Small intestine (tissue), 16 donors: ENCODE measurements around the gene TSR1. TPM values are rescaled to one million over a fixed set of nuclear protein-coding genes. Genes with fewer than 3 reads are reported as not detected.

Source experiments
- DNase-seq, 2 donors: peaks; one replicate each; pipeline versions ENCODE4 v3.0.0 to v3.0.0-alpha.2; 2013
- FAIRE-seq: peaks from 2 replicates; lab custom pipeline; 2012; peaks lifted over from hg19 to GRCh38; lab: Jason Lieb, UNC
- H3K27ac ChIP-seq, 3 donors: one replicate each; pipeline ENCODE4 v1.5.1; 2013; ENCODE audit warnings: low read length in 2 of 3, mild to moderate bottlenecking in 2 of 3, control low read depth in 1 of 3, inconsistent platforms in 1 of 3, low read depth in 1 of 3, moderate library complexity in 1 of 3
- H3K27me3 ChIP-seq, 3 donors: one replicate each; pipeline ENCODE4 v1.6.1; 2013; ENCODE audit warnings: low read length in 3 of 3, inconsistent platforms in 1 of 3; ENCODE audit not compliant: control insufficient read depth in 3 of 3, insufficient read depth in 3 of 3
- H3K36me3 ChIP-seq, 3 donors: one replicate each; pipeline ENCODE4 v1.6.1; 2013; ENCODE audit warnings: low read length in 3 of 3, inconsistent platforms in 1 of 3, low read depth in 1 of 3, mild to moderate bottlenecking in 1 of 3, moderate library complexity in 1 of 3; ENCODE audit not compliant: control insufficient read depth in 3 of 3, insufficient read depth in 2 of 3
- H3K4me1 ChIP-seq, 3 donors: one replicate each; pipeline ENCODE4 v1.6.1; 2013; ENCODE audit warnings: low read length in 2 of 3, inconsistent platforms in 1 of 3, low read depth in 1 of 3, mild to moderate bottlenecking in 1 of 3, moderate library complexity in 1 of 3; ENCODE audit not compliant: control insufficient read depth in 3 of 3, insufficient read depth in 2 of 3
- H3K4me3 ChIP-seq, 3 donors: one replicate each; pipeline ENCODE4 v1.5.1; 2013; ENCODE audit warnings: low read length in 3 of 3, control low read depth in 1 of 3, inconsistent platforms in 1 of 3, low read depth in 1 of 3, mild to moderate bottlenecking in 1 of 3, moderate library complexity in 1 of 3
- H3K9me3 ChIP-seq, 2 donors: one replicate each; pipeline ENCODE4 v1.6.1; 2013; ENCODE audit warnings: low read depth in 1 of 2, low read length in 1 of 2; ENCODE audit not compliant: control insufficient read depth in 2 of 2, insufficient read depth in 1 of 2
- WGBS, 3 donors: extraction: QIAGEN DNeasy Blood & Tissue Kit; methylation state at CpG; one replicate each; pipeline ENCODE4 v1.1.7; 2013; 5-methylcytosine and 5-hydroxymethylcytosine counted together
- long read RNA-seq, 10 donors: transcript quantifications; one replicate each; lab custom pipeline, GENCODE V29; 2026
- polyA plus RNA-seq, 4 donors: library from polyadenylated mRNA; stranded (reverse) in 3 of 4; unstranded in 1 of 4; fragments of 200-250 nt in 3 of 4; fragments of 120-200 nt in 1 of 4; gene quantifications; one replicate each; pipeline versions ENCODE4 v1.2.1 to v1.2.3, GENCODE V29; 2013
- donor health status: healthy with polysubstance abuse.
- donor health status: control.
- donor health status: control.
- donor health status: Bipolar disorder and iron deficiency.
- donor health status: healthy.

Gene TSR1
- 10 to 100 TPM in 2 of 4 donors, 1 to 10 TPM in 2; 4.5 to 20.8 (median 11.7) TPM for polyA plus RNA-seq
- long read RNA-seq, donor 1: 0 reads
- long read RNA-seq, donor 2, full-length matches to known transcripts: 4 of 4 reads
- long read RNA-seq, donor 2, partial matches to known transcripts: 0 of 4 reads
- long read RNA-seq, donor 2, other reads (novel, unspliced or antisense): 0 of 4 reads
- long read RNA-seq, donor 3: 0 reads
- long read RNA-seq, donor 4: 0 reads
- long read RNA-seq, donor 5: 0 reads
- long read RNA-seq, donor 6, full-length matches to known transcripts: 1 of 1 reads
- long read RNA-seq, donor 6, partial matches to known transcripts: 0 of 1 reads
- long read RNA-seq, donor 6, other reads (novel, unspliced or antisense): 0 of 1 reads
- long read RNA-seq, donor 7, full-length matches to known transcripts: 2 of 7 reads
- long read RNA-seq, donor 7, partial matches to known transcripts: 5 of 7 reads
- long read RNA-seq, donor 7, other reads (novel, unspliced or antisense): 0 of 7 reads
- long read RNA-seq, donor 8, full-length matches to known transcripts: 1 of 1 reads
- long read RNA-seq, donor 8, partial matches to known transcripts: 0 of 1 reads
- long read RNA-seq, donor 8, other reads (novel, unspliced or antisense): 0 of 1 reads
- long read RNA-seq, donor 9: 0 reads
- long read RNA-seq, donor 10, full-length matches to known transcripts: 7 of 16 reads
- long read RNA-seq, donor 10, partial matches to known transcripts: 0 of 16 reads
- long read RNA-seq, donor 10, other reads (novel, unspliced or antisense): 9 of 16 reads

DNA sequence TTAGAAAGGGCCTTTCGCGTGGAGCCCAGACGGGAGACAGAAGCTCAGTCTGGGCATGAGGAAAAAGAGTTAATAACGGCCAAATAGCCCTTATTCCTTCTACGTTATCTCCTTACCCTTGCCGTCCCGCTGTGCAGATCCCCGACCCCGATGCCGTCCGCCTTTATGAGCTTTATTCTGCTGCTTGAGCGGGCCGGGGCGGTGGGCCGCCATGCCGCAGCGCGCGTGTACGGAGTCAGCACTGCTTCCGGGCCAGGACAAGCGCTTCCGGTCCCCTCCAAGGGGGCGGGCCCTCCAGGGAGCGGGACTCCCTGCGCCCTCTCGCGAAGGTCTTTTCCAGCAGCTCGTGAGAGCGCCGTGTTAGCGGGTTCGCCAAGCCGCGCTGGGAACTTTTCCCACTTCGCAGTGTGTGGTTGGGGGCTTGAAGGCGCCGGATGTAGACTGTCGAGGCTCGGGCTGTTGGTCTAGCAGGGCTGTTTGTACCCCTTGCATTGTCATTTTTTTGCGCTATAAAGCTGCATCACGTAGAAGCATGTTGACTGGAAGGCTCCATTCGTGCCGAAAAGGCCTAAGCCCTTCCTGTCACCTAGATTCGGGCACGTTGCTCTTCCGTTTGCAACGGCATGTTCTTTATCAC, at the start of gene TSR1:
Gene TSR1, minus strand, starts transcription at position 243 of the 637 bp plus-strand sequence. Its CDS starts 30 bp downstream, at position 213.
- Histone ChIP-seq H3K27ac (peak within 1 kb of the TSS; percentile 82 to 91 (median 89)), H3K27me3 (no peaks in the 10 kb centered on the region), H3K9me3 (no peaks in the 10 kb centered on the region), H3K4me3 (peak within 1 kb of the TSS; percentile 80 to 91 (median 86)), H3K36me3 (peaks cover 2 to 22% (median 9%) of the 10 kb centered on the region in 3 donors), H3K4me1 (peaks cover 0 to 12% (median 5%) of the 10 kb centered on the region in 3 donors)
- WGBS, 3 donors: 0 to 1% (median 0%) methylated on average over 41 to 48 of the region's 48 CpGs
- FAIRE-seq (no peak), DNase-seq (peak; percentile 91 to 96)

DNA sequence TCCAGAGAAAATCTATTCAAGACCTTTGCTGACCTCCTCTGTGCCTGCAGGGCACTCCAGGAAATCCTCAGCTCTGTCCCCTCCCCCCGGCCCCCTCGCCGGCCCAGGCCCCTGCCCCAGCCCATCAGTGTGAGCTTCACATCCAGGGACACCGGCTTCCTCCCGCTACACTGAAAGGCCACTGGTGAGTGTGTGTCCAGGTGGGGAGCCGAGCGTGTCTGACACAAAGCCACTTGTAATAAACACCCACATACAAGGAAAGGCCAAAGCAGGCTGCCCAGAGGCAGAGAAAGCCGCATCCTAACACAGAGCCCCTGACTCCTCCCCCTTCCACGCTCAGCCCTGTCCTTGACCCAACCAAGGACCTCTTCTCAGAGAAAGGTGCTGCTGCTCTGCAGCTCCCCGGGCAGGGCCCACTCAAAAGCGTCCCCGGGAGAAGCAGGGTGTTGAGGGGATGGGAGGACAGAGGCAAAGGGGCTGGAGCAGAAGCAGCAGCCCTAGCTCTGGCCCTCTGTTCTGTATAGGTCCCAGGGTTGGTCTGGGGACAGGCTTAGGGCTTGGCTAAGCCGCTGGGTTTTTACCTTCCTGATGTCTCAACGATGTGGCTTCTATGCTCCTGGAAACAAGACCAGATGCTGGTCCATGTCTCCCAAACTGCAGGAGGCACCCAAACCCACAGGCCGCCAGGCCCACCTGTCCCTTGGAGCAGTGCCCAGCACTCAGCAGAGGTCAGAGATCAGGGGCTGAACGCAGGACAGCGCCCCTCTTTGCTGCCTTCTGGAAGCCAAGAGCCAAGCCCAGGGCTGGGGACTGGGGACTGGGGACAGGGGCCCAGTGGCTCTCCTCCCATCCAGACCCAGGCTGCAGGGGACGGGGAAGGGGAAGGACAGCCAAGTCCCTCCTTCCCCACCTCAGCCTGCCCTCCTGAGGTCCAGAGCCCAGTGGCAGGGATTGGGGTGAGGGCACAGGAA, 49.3 kb upstream of the TSR1 start:
- WGBS, 3 donors: 68 to 70% (median 68%) methylated on average over 18 of the region's 18 CpGs
- H3K4me1 ChIP-seq: peaks cover 2 to 18% (median 4%) of the 10 kb centered on the region in 3 donors
- H3K27me3 ChIP-seq: no peaks in the 10 kb centered on the region
- DNase-seq (no peak), FAIRE-seq (no peak)
- no peaks in the 10 kb centered on the region for H3K9me3 ChIP-seq
- H3K4me3 ChIP-seq: no peak overlapping the region
- peak overlapping the region in 2 of 3 donors; percentile 18 to 38 for H3K27ac ChIP-seq
- H3K36me3 ChIP-seq: peaks cover 0 to 86% (median 7%) of the 10 kb centered on the region in 3 donors

DNA sequence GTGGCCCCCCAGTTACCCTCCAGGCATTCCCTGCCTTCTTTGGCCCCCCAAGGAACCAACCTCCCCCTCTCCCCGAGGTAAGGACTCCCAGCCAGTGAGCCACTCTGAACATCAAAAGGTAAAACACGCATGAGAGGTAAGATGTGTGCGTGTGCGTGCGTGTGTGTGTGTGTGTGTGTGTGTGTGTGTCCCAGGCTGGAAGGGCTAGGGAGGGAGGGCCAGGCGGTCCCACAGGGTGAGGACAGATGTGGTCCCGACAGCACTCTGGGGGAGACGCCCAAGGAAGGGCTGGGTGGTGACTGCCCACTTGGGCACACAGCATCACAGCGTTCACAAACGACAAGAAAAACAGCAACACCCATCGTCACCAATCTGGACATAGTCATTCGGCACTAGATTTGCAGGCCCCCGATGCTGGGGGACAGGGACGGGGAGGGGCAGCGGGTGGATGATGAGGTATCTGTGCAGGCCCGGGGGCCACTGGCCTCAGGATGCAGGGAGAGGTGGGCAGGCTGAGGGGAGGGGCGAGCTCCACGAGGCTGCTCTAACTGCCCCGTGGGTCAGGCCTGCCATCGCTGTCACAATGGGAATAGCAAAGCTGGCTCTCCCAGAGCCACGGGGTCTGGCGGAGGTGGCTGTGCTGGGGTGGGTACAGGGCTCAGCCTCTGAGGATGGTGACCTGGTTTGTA, 48.3 kb upstream of the TSR1 start:
- no peak overlapping the region for H3K4me3 ChIP-seq
- H3K27me3 ChIP-seq: no peaks in the 10 kb centered on the region
- DNase-seq (no peak), FAIRE-seq (no peak)
- 81 to 87% (median 84%) methylated on average over 22 of the region's 22 CpGs for WGBS, 3 donors
- H3K9me3 ChIP-seq: no peaks in the 10 kb centered on the region
- no peak overlapping the region for H3K27ac ChIP-seq
- H3K36me3 ChIP-seq: peaks cover 0 to 86% (median 7%) of the 10 kb centered on the region in 3 donors
- H3K4me1 ChIP-seq: peaks cover 2 to 13% (median 4%) of the 10 kb centered on the region in 3 donors

DNA sequence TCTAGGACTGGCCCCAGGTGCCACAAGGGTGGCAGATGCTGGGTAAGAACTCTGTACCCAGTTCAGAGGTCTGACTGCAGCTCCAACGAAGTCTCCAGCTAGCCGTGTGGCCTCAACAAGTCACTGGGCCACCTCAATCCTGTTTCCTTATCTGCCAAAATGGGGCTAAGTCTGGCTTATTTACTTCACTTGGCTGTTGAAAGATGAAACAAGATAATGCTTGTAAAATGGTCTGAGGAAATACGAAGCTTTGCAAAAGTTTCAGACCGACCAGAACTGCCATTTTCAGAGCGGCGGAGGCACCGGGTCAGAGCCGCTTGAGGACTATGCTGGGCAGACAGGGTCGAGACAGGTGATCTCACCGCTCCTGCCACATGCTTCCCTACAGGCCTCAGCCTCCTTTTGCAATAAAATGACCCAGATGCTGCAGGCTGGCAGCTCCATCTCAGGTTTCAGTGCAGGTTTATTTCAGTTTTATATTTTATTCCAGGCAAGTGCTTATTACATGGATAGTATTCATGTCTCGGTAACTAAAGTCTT, 47.4 kb upstream of the TSR1 start:
- 25 to 76% (median 51%) methylated on average over 11 of the region's 11 CpGs for WGBS, 3 donors
- no peak overlapping the region for H3K4me3 ChIP-seq
- peak; percentile 41 to 90 for DNase-seq
- peaks cover 0 to 86% (median 7%) of the 10 kb centered on the region in 3 donors for H3K36me3 ChIP-seq
- FAIRE-seq: no peak
- no peaks in the 10 kb centered on the region for H3K27me3 ChIP-seq
- no peaks in the 10 kb centered on the region for H3K9me3 ChIP-seq
- peaks cover 2 to 13% (median 4%) of the 10 kb centered on the region in 3 donors for H3K4me1 ChIP-seq
- peak overlapping the region; percentile 25 to 84 (median 28) for H3K27ac ChIP-seq

- Histone ChIP-seq H3K4me1 (peaks cover 0 to 13% (median 2%) of the 10 kb centered on the region in 3 donors), H3K9me3 (no peaks in the 10 kb centered on the region), H3K27me3 (no peaks in the 10 kb centered on the region), H3K4me3 (no peak overlapping the region), H3K36me3 (peaks cover 2 to 84% (median 2%) of the 10 kb centered on the region in 3 donors), H3K27ac (no peak overlapping the region)
- FAIRE-seq (no peak), DNase-seq (no peak)
- WGBS, 3 donors: 75 to 83% (median 83%) methylated on average over 15 of the region's 15 CpGs
Measured at GRCh38 chr17:2380950-2381649, 44.8 kb upstream of the TSR1 start.

- no peak for FAIRE-seq
- Histone ChIP-seq H3K27ac (no peak overlapping the region), H3K4me3 (no peak overlapping the region), H3K9me3 (no peaks in the 10 kb centered on the region), H3K36me3 (peaks cover 2 to 84% (median 2%) of the 10 kb centered on the region in 3 donors), H3K27me3 (no peaks in the 10 kb centered on the region), H3K4me1 (peaks cover 0 to 13% (median 0%) of the 10 kb centered on the region in 3 donors)
- WGBS, 3 donors: 85 to 91% (median 86%) methylated on average over 16 of the region's 16 CpGs
- no peak for DNase-seq
Measured at GRCh38 chr17:2380226-2380922, 44.1 kb upstream of the TSR1 start.
